GM19043 (cell line): ENCODE measurements around the gene RSBN1L.
"Not testable (repeated sequence)": the region's sequence is repeated elsewhere in the genome, so short reads cannot be mapped to it uniquely, and the experiment has no call there.

ENCODE experiments used
- ATAC-seq: cut with Tn5 transposase; IDR thresholded peaks from one replicate; pipeline ENCODE4 v1.9.1; 2021; ENCODE audit warnings: low read depth; ENCODE audit not compliant: unreplicated experiment

The RSBN1L gene

DNA sequence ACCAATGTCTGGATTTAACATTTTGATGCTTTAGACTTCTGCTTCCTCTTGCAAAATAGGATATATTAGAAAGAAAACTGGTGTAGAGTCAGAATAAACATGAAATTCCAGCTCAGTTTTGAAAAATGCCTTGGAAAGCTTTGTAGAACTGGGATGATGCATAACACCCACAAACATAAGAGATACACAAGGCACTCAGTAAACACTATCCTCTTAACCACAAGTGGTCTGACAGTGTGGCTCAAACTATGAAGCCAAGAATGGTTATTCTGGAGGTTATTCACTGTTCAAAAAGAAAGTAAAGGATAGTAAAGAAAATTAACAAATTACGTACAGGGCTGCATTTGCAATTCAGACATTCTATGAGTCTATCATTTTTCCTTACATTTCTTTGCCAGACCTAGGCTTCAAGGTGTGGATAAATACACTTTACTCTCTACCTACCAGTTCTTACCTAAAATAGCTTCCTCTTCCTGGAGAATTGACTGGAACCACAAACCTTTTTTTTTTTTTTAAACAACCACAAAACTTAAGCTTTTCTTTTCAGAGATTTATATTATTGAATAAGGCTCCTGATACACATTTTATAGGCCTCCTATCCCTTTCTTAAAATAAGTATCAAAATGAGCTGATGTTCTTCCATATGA is 9.0 kb upstream of the RSBN1L start:
- no peak for ATAC-seq

DNA sequence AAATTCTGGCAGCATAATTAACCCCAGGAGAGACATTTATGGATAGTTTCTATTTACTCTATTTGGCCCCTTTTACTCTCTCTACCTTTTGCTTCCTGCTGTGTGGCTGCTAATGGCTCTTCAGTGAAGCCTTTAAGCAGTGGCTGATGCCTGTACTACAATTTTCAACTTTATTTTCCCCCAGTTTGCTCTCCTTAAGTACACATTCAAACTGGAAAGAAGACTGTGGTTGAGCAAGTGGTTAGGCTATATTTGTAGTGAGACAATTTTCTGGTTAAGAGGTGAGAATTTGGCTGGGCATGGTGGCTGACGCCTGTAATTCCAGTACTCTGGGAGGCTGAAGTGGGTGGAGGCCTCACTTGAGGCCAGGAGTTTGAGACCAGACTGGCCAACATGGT is 8.5 kb upstream of the RSBN1L start:
- no peak for ATAC-seq

DNA sequence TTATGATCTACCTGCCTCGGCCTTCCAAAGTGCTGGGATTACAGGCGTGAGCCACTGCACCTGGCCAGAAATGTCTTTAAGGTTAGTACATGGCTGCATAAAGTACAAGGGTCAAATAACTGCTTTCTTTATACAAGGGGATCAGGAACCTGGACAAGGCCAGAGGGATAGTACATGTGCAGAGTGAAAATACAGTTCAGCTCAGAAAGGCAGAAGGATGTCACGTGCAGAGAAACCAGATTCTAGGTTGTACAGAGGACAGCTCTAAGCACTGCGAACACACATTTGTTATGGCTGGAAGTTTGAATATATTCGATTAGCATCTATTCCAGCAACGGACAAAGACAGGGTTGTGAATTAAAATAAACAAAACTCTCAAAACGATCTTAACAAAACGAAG is 6.0 kb upstream of the RSBN1L start:
- no peak for ATAC-seq

DNA sequence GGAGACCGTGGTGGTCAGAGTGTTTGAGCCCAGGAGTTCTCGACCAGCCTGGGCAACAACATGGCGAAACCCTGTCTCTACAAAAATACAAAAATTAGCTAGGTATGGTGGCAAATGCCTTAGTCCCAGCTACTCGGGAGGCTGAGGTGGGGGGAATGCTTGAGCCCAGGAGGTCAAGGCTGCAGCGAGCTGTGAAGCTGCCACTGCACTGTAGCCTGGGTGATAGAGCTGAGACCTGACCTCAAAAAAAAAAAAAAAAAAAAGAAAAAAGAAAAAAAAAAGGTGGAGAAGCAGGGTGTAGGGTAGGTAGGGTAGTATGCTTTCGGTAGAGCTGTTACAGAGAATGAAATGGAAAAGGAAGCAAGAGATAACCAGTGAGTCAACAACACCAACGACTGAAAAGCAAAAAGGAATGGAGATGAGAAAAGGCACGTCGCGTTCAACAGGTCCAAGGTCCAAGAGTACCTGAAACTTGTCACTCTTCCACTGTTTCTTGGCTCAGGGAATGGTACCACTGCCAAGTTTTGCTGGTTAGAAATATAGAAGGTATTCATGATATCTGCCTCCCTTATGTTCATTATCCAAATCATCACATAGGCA is 4.3 kb upstream of the RSBN1L start:
- ATAC-seq, result no peak

DNA sequence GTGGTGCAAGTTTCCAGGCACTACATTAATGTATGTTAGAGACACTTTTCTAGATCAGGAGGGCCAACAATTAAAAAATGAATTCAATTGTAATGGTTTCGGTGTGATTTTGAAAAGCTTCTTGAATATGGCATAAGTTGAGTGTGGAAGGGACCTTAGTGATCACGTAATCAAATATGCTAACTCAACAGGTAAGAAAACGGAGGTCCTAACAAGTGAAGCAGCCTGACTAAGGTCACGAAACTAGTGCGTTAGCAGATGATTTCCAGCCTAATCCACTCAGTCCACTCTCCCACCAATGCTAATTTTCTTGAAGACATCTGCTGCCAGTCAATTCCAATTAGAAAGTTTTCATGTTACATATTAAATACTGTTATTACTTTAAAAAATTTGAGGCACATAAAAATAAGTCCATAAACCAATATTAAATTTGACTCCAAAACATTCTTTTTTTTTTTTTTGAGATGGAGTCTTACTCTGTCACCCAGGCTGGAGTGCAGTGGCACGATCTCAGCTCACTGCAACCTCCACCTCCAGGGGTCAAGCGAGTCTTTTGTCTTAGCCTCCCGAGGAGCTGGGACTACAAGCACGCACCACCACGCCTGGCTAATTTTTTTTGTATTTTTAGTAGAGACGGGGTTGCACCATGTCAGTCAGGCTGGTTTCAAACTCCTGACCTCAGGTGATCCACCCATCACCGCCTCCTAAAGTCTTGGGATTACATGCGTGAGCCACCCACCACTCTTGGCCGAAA is 2.3 kb upstream of the RSBN1L start:
- no peak for ATAC-seq

DNA sequence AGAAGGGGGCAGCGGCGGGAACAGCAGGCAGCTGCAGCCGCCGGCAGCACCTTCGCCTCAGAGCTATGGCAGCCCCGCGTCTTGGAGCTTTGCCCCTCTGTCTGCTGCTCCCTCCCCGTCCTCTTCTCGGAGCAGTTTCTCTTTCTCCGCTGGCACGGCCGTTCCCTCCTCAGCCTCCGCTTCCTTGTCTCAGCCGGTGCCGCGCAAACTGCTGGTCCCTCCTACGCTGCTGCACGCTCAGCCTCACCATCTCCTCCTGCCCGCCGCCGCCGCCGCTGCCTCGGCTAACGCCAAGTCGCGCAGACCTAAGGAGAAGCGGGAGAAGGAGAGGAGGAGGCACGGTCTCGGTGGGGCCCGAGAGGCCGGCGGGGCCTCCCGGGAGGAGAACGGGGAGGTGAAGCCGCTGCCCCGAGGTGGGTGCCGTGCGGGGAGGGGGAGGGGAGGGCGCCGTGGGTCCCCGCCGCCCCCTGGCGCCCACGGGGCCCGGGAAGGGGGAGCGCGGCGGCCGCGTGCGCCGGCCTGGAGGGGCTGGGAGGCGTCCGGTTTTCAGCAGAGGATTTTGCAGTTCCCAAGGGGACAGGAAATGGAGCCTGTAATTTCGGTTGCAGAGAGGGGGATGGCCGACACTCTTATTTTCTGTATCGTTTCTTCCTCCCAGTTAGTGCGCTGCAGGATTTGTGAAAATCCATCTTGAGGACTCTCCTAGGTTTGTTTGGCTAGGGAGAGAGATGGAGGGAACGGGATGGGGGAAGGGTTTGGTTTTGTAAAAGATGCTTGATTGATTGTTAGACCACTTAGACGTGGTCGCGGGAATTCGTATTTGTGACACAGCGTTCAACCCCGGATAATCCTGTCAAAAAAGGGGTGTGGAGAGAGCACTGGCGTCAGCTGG is 630 bp downstream of the RSBN1L start:
- ATAC-seq, result peak; percentile 15

DNA sequence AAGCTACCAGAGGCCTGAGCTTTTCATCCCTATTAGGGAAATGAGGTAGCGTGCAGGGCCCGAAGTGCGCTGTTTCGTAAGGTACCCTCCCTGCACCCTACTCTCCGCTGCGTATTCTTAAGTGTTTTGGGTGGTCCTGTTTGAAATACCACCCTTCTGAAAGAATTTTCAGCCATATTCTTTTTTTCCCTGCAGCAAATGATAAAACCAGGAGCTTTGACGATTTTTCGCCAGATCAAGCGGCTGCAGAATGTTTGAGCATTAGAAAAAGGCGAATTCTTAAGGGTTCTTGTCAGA is 1.2 kb downstream of the RSBN1L start:
- no peak for ATAC-seq

DNA sequence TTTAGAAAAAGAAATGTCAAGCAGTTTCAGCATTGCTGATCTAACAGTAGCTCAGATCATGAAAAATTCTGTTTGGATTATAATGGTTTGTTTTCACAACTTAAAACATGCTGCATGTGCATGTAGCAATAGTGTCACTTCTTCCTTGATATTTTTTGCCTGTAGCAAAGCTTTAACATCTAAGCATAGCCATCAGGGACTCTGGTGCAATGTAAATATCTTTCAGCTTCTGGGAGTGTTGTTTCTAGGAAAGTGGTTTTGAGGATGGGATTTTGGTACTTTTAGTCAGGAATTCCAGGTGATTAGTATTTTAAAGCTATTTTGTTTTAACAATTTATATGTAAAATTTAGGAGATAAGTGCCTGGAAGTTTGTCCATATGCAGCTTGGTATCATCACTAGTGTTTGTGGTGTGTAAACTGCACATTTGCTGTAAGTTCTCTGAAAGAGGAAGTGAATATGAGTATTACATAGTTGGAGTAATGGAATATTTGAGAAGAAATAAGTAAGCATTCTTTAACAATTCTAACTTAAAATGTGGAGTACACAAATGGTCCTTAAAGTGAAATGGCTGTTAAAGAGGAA is 1.9 kb downstream of the RSBN1L start:
- no peak for ATAC-seq

DNA sequence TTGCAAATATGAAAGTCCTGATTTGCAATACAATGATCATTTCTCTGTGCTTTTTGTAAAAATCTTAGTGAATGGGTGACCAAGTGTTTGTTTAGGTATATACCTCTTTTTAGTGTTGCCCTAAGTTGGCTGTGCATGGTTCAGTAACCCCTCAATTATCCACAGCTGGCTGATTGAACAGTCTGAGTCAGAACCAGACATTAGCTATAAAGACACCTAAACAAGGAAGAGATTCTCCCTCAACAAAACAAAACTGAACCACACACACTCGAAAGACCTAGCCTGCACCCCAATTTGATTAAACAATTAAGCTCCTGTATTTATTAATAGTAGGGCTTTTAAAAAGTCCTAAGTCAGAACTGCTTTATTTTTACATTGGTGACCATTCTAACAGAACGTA is 2.8 kb downstream of the RSBN1L start:
- peak; percentile 34 for ATAC-seq

DNA sequence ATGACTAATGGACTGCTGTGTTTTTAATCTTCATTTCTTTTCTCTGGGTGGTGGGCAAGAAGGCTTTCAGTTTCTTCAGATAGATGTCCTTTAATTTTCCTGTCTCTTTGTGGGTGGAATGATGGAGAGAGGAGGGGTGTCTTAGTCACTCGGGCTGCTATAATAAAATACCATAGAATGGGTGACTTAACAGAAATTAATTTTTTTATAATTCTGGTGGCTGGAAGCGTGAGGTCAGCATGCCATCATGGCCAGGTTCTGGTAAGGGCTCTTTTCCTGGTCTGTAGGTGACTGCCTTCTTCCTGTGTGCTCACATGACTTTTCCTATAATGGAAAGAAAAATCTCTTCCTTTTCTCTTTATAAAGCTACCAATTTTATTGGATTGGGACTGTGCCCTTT is 6.3 kb downstream of the RSBN1L start:
- ATAC-seq, result no peak

DNA sequence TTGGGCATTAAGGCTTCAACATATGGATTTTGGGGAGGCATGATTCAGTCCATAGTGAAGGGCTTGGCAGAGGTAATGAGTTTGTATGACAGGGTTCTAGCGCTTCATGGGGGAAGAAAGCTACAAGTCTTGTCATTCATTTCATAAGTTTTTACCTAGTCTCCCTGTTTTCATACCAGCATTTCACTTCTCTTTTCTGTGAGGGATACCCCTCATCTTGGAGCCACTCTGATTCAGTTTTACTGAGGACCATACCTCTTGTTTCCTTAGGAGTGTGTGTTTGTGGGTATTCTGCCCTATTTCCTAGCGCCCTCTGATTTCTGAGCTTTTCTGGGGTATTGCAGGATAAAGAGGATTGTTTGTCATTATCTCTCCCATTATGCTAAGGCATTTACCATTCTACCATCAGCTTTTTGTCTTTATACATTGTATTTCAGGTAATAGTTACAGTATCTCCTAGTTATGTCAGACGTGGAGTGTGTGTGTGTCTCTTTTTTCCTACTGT is 6.8 kb downstream of the RSBN1L start:
- ATAC-seq, result no peak

DNA sequence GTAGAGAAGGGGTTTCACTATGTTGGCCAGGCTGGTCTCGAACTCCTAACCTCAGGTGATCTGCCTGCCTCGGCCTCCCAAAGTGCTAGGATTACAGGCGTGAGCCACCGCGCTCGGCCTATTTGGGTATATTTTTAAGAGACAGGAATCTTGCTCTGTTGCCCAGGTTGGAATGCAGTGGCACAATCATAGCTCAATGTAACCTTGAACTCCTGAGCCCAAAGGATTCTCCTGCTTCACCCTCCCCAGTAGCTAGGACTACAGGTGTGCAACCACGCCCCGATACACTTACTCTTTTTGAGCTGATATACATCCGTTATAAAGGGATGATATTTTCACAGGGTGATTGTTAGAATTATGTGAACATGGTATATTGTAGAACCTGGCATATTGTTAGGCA is 7.4 kb downstream of the RSBN1L start:
- ATAC-seq, result not testable (repeated sequence)

DNA sequence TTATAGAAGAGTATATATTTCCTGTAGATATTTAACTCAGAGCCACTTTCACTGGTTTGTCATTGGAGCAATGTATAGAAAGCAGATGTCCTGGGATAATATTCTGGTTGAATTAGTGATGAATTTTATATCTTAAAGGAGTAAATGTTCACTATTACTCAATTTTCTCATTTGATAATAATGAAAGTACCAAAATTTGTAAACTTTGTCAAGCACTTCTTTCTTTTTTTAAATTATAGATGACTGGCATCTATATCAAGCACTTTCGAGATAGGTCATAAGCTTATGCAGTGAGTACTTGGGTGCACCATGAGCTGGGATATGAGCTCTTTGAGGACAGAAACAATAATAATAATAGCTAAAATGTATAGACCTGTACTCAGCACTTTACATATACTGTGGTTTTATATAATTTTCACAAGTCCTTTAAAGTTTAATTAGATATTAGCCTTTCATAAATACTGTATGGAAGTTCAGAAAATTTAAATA is 11.3 kb downstream of the RSBN1L start:
- no peak for ATAC-seq

DNA sequence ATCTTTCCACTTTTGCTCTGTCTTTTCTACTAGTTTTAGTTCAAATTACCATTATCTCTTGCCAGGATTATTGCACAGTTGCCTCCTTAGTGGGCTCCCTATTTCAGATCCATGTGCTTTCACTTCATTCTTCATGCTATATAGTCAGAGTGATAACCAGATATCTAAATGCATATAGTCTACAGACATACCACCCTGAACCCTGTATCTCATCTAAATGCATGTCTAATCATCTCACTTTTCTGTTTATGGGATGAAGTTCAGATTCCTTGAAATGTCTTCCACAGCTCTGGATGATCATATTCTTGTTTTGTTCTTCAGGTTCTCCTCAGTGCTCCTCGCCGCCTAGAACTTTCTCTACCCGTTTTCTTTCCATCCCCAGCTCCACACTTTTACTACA is 13.8 kb downstream of the RSBN1L start:
- no peak for ATAC-seq

DNA sequence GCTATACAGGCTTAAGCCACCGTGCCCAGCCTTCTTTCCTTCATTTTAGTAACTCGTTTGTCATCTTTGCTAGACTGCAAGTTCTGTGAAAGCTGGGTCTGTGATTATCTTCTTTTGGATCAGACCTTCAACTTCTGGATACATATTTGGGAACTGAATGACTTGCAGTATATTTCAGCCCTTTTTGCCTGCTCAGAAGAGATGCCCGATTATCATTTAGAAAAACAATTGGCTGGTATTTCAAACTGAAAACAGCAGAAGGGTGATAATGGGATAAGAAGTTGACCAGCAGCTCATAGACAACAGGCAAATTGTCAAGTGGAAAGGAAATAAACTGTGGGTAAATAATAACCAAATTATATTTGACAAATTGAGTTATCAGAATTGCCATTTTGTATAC is 14.6 kb downstream of the RSBN1L start:
- no peak for ATAC-seq

DNA sequence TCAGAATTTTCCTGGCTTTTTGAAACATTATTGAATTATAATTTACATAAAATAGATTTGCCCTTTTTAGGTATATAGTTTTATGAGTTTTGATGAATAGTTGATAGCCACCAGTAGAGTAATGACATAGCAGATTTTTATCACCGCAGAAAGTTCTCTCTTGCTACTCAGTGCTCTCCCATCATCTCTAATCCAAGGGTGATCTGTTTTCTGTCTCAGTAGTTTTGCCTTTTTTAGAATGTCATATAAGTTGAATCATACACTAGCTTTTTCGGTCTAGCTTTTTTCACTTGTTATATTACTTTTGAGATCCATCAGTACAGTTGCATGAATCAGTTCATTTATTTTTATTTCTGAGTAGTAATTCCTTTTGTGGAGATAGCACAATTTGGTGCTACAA is 17.9 kb downstream of the RSBN1L start:
- ATAC-seq, result no peak

DNA sequence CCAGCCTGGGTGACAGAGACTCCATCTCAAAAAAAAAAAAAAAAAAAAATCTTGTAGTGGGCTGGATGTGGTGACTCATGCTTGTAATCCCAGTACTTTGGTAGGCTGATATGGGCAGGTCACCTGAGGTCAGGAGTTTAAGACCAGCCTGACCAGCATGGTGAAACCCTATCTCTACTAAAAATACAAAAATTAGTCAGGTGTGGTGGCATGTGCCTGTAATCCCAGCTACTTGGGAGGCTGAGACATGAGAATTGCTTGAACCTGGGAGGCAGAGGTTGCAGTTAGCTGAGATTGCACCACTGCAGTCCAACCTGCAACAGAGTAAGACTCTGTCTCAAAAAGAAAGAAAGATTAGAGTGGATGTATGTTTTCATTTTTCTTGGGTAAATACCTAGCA is 18.7 kb downstream of the RSBN1L start:
- not testable (repeated sequence) for ATAC-seq

DNA sequence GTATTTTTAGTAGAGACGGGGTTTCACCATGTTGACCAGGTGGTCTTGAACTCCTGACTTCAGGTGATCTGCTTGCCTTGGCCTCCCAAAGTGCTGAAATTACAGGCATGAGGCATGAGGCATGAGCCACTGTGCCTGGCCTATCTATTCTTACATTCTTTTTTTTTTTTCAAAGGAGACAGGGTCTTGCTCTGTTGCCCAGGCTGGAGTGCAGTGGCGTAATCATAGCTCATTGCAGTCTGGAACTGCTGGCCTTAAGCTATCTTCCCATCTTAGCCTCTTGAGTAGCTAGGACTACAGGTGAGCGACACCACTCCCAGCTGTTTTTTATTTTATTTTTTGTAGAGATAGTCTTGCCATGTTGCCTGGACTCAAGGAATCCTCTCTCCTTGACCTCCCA is 20.5 kb downstream of the RSBN1L start:
- ATAC-seq, result no peak

DNA sequence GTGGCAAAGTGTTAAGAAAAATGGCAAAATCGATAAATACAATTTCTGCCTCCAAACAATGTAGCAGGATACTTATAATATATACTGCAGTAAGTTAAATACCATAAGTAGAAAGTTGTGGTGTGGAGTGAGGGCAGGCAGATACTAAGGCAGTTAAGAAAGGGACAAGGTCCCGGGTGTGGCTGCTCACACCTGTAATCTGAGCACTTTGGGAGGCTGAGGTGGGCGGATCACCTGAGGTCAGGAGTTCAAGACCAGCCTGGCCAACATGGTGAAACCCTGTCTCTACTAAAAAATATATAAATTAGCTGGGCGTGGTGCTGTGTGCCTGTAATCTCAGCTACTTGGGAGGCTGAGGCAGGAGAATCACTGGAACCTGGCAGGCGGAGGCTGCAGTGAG is 21.3 kb downstream of the RSBN1L start:
- not testable (repeated sequence) for ATAC-seq

DNA sequence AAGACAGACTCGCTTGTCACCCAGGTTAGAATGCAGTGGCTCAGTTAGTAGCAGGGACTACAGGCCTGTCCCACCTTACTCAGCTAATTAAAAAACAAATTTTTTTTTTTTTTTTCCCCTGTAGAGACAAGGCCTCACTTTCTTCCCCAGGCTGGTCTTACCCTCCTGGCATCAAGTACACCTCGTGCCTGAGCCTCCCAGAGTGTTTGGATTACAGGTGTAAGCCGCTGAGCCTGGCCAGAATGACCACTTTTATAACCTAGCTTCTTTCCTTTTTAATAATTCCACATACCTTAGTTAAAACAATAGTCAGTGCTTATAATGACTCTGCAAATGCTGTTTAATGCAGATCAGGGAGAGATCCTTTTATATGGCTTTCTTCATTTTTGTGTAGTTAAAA is 31.3 kb downstream of the RSBN1L start:
- ATAC-seq, result no peak
